Coronary artery (tissue), 2 donors: ENCODE measurements around the gene EPSTI1.

Source experiments
- DNase-seq: peaks from one replicate; pipeline ENCODE4 v3.0.0-alpha.2; 2017; ENCODE audit warnings: low spot score
- H3K27ac ChIP-seq, 2 donors: fragments of 200-600 bp; sonication (generic); one replicate each; pipeline ENCODE4 v1.5.1; 2016 to 2019
- H3K4me3 ChIP-seq: fragments of 200-600 bp; sonication (generic); 2 replicates; pipeline ENCODE4 v1.5.1; 2016; ENCODE audit warnings: mild to moderate bottlenecking, moderate library complexity
- CTCF ChIP-seq: fragments of 200-600 bp; sonication (generic); IDR thresholded peaks from one replicate; pipeline ENCODE4 v1.5.1; 2019; ENCODE audit warnings: antibody characterized with exemption

The EPSTI1 gene

GRCh38 chr13:42880056-42880605 is 111.9 kb downstream of the EPSTI1 start:
- no peak overlapping the region for H3K4me3 ChIP-seq

GRCh38 chr13:42878721-42879120 is 113.3 kb downstream of the EPSTI1 start:
- DNase-seq = no peak
- no peak for TF ChIP-seq CTCF
- Histone ChIP-seq H3K4me3 (no peak overlapping the region), H3K27ac (no peak overlapping the region)

More at GRCh38 chr13:42880056-42880605, 111.9 kb downstream of the EPSTI1 start:
- H3K27ac ChIP-seq = no peak overlapping the region
- no peak for TF ChIP-seq CTCF
- no peak for DNase-seq

GRCh38 chr13:42876887-42877545 is 115.0 kb downstream of the EPSTI1 start:
- DNase-seq = no peak
- H3K4me3 ChIP-seq = no peak overlapping the region
- no peak for TF ChIP-seq CTCF
- no peak overlapping the region for H3K27ac ChIP-seq

- Histone ChIP-seq H3K27ac (no peak overlapping the region), H3K4me3 (no peak overlapping the region)
- no peak for DNase-seq
- no peak for TF ChIP-seq CTCF
Observed at GRCh38 chr13:42876270-42876714, 115.7 kb downstream of the EPSTI1 start.

GRCh38 chr13:42875475-42876269 is 116.4 kb downstream of the EPSTI1 start:
- no peak for TF ChIP-seq CTCF
- no peak for DNase-seq
- Histone ChIP-seq H3K27ac (no peak overlapping the region), H3K4me3 (no peak overlapping the region)

GRCh38 chr13:42874221-42874620 is 117.8 kb downstream of the EPSTI1 start:
- no peak for DNase-seq
- no peak for TF ChIP-seq CTCF
- Histone ChIP-seq H3K4me3 (no peak overlapping the region), H3K27ac (no peak overlapping the region)
